CD4-positive, alpha-beta T cell (primary cell): Measurements from ENCODE around the gene BRD3. TPM values are rescaled to one million over a fixed set of nuclear protein-coding genes. Genes with fewer than 3 reads are reported as not detected.

Source experiments
- ATAC-seq: fragments of 200-7000 bp; cut with Tn5 transposase; one replicate; pipeline ENCODE4 v1.10.0; 2022; ENCODE audit warnings: mild to moderate bottlenecking; ENCODE audit not compliant: poor library complexity
- CTCF ChIA-PET: fragments of 350-600 bp; sonication (Branson Sonifier 250); formaldehyde crosslinking; loops from one replicate; lab custom pipeline; 2021; ENCODE audit warnings: antibody characterized with exemption, inconsistent platforms; lab: Charles Lee
- POLR2A ChIA-PET: fragments of 350-600 bp; sonication (Branson Sonifier 250); formaldehyde crosslinking; loops from one replicate; lab custom pipeline; 2021; ENCODE audit warnings: antibody characterized with exemption, inconsistent platforms; lab: Charles Lee
- DNase-seq, 14 experiments: peaks; one replicate each; pipeline ENCODE4 v3.0.0-alpha.2; 2013 to 2020; ENCODE audit warnings: mixed read lengths in 2 of 14
- H3K27ac ChIP-seq, 2 donors: one replicate each; pipeline versions ENCODE4 v1.5.1 to v1.7.0; 2013; ENCODE audit warnings: low read length in 2 of 2, low read depth in 1 of 2, mild to moderate bottlenecking in 1 of 2
- H3K27me3 ChIP-seq, 2 experiments: 1 replicate in 1 of 2; 2 replicates in 1 of 2; pipeline versions ENCODE4 v1.6.1 to v1.7.0; 2013; ENCODE audit warnings: low read length in 2 of 2, control low read depth in 1 of 2, mild to moderate bottlenecking in 1 of 2, moderate library complexity in 1 of 2; ENCODE audit not compliant: insufficient read depth in 2 of 2, control insufficient read depth in 1 of 2
- H3K36me3 ChIP-seq: one replicate; pipeline ENCODE4 v1.6.1; 2013; ENCODE audit warnings: low read length, control low read depth; ENCODE audit not compliant: insufficient read depth
- H3K4me1 ChIP-seq: one replicate; pipeline ENCODE4 v1.6.1; 2013; ENCODE audit warnings: low read length, control low read depth; ENCODE audit not compliant: insufficient read depth
- H3K4me3 ChIP-seq: one replicate; pipeline ENCODE4 v1.5.1; 2013; ENCODE audit warnings: mild to moderate bottlenecking, low read length, moderate library complexity
- H3K9me3 ChIP-seq, 2 experiments: 1 replicate in 1 of 2; 2 replicates in 1 of 2; pipeline versions ENCODE4 v1.6.1 to v1.7.0; 2013; ENCODE audit warnings: low read length in 2 of 2, mild to moderate bottlenecking in 2 of 2, control low read depth in 1 of 2, moderate library complexity in 1 of 2; ENCODE audit not compliant: control insufficient read depth in 1 of 2, insufficient read depth in 1 of 2
- H3K27ac Mint-ChIP-seq: one replicate; pipeline ENCODE4 v1.8.0; 2020; ENCODE audit warnings: mixed read lengths
- H3K27me3 Mint-ChIP-seq: one replicate; pipeline ENCODE4 v1.8.0; 2021; ENCODE audit warnings: mixed read lengths
- H3K36me3 Mint-ChIP-seq: one replicate; pipeline ENCODE4 v1.8.0; 2021; ENCODE audit warnings: low read depth, mixed read lengths
- H3K4me1 Mint-ChIP-seq: one replicate; pipeline ENCODE4 v1.8.0; 2021; ENCODE audit warnings: low read depth, mixed read lengths
- H3K4me3 Mint-ChIP-seq: one replicate; pipeline ENCODE4 v1.8.0; 2020; ENCODE audit warnings: mild to moderate bottlenecking, mixed read lengths
- H3K9me3 Mint-ChIP-seq: one replicate; pipeline ENCODE4 v1.8.0; 2020; ENCODE audit warnings: mixed read lengths
- CTCF ChIP-seq: fragments of 200-600 bp; IDR thresholded peaks from one replicate; pipeline ENCODE4 v1.8.0; 2022; ENCODE audit warnings: antibody characterized with exemption, mild to moderate bottlenecking
- intact Hi-C, 2 experiments: fragments of 100-400 bp; cut with DNase I in 1 of 2; cut with micrococcal nuclease in 1 of 2; formaldehyde crosslinking; loops; one replicate each; pipeline versions ENCODE4 v1.15.1 to v1.9.0; 2023 to 2025; cut with DNase I, micrococcal nuclease
- total RNA-seq, 174 experiments: library from RNA in 2 of 174; stranded (reverse) in 2 of 174; gene quantifications; one replicate each; pipeline ENCODE4 v1.2.3 and lab custom pipeline; 2021 to 2026

Gene BRD3
- total RNA-seq, 2 experiments from 2014 or later, result 26.7 to 29.0 TPM

GRCh38 chr9:134050726-134051125, 17.1 kb downstream of the BRD3 start:
- CTCF ChIA-PET, result no interaction called here
- peaks cover 33% of the 10 kb centered on the region for H3K36me3 Mint-ChIP-seq

GRCh38 chr9:134049772-134050588, 17.8 kb downstream of the BRD3 start:
- Histone ChIP-seq H3K4me1 (peaks cover 2% of the 10 kb centered on the region), H3K27ac (no peak overlapping the region), H3K36me3 (peaks cover 70% of the 10 kb centered on the region), H3K27me3 (no peaks in the 10 kb centered on the region), H3K9me3 (no peaks in the 10 kb centered on the region), H3K4me3 (no peak overlapping the region)
- Mint-ChIP-seq H3K4me1 (no peaks in the 10 kb centered on the region), H3K4me3 (no peak overlapping the region), H3K9me3 (no peaks in the 10 kb centered on the region), H3K36me3 (peaks cover 33% of the 10 kb centered on the region), H3K27ac (no peak overlapping the region), H3K27me3 (no peaks in the 10 kb centered on the region)
- ATAC-seq (no peak), DNase-seq (no peak)
- intact Hi-C loops, result no loop called here
- ChIA-PET POLR2A (no interaction called here), CTCF (no interaction called here)
- no peak for TF ChIP-seq CTCF

More at GRCh38 chr9:134050726-134051125, 17.1 kb downstream of the BRD3 start:
- DNase-seq, result no peak
- H3K36me3 ChIP-seq, result peaks cover 64% of the 10 kb centered on the region
- H3K4me3 ChIP-seq, result no peak overlapping the region
- Mint-ChIP-seq H3K27me3 (no peaks in the 10 kb centered on the region), H3K27ac (no peak overlapping the region), H3K4me3 (no peak overlapping the region), H3K4me1 (no peaks in the 10 kb centered on the region), H3K9me3 (no peaks in the 10 kb centered on the region)
- peaks cover 6% of the 10 kb centered on the region for H3K4me1 ChIP-seq
- TF ChIP-seq CTCF, result no peak
- no peaks in the 10 kb centered on the region for H3K27me3 ChIP-seq
- H3K9me3 ChIP-seq, result no peaks in the 10 kb centered on the region
- no peak overlapping the region for H3K27ac ChIP-seq
- intact Hi-C loops, result no loop called here
- POLR2A ChIA-PET, result no interaction called here
- no peak for ATAC-seq

- Histone ChIP-seq H3K4me3 (no peak overlapping the region), H3K27me3 (no peaks in the 10 kb centered on the region), H3K4me1 (no peaks in the 10 kb centered on the region), H3K9me3 (no peaks in the 10 kb centered on the region), H3K36me3 (peaks cover 77% of the 10 kb centered on the region), H3K27ac (no peak overlapping the region)
- no peak overlapping the region for H3K4me3 Mint-ChIP-seq
- no peak overlapping the region for H3K27ac Mint-ChIP-seq
- no peaks in the 10 kb centered on the region for H3K27me3 Mint-ChIP-seq
- H3K36me3 Mint-ChIP-seq, result peaks cover 40% of the 10 kb centered on the region
- ATAC-seq, result no peak
- POLR2A ChIA-PET, result no interaction called here
- DNase-seq, result no peak
- H3K9me3 Mint-ChIP-seq, result no peaks in the 10 kb centered on the region
- intact Hi-C loops, result no loop called here
- TF ChIP-seq CTCF, result no peak
- no peaks in the 10 kb centered on the region for H3K4me1 Mint-ChIP-seq
- CTCF ChIA-PET, result no interaction called here
Observed at GRCh38 chr9:134049236-134049635, 18.6 kb downstream of the BRD3 start.
